Ecto neural progenitor cell (in vitro differentiated cells): Measurements from ENCODE around the gene WSB2.
A peak's percentile ranks its signal among the peaks of the same experiment; 100 is the strongest.
"Not testable (repeated sequence)": the region's sequence is repeated elsewhere in the genome, so short reads cannot be mapped to it uniquely, and the experiment has no call there.

Experiments used
- DNase-seq: peaks from one replicate; pipeline ENCODE4 v3.0.0-alpha.2; 2018; ENCODE audit warnings: low spot score

Gene WSB2

GRCh38 chr12:118061011-118061872 lies at the start of gene WSB2:
Gene WSB2 (minus strand): TSS chr12:118061179. CDS start chr12:118061048, 131 bp downstream.
- peak; percentile 76 for DNase-seq

DNA sequence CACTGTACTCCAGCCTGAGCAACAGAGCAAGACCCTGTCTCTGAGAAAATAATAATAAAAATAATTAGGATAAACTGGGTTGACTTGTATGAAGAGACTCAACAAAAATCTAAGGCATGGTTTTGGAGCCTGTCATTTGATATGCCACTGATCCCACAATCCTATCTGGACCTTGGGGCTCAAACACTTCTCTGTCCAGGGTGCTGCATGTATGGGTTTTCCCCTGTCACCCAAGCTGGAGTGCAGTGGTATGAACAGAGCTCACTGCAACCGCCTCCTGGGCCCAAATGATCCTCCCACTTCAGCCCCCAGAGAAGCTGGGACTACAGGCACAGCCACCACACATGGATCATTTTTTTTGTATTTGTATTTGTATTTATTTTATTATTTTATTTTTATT lies 48.1 kb upstream of the WSB2 start:
- DNase-seq: no peak

DNA sequence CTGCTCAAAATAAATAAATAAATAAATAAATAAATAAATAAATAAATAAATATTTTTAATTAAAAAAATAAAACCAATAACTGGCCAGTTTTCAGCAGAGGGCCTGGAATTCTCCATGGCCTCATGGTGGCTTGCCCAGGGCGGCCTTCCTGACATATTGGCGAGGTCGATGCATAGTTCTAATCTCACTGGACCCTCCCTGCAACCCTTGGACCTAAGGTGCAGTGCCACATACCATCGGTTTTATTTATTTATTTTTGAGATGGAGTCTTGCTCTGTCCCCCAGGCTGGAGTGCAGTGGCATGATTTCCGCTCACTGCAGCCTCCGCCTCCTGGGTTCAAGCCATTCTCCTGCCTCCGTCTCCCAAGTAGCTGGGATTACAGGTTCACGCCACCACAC lies 46.7 kb upstream of the WSB2 start:
- DNase-seq: no peak

DNA sequence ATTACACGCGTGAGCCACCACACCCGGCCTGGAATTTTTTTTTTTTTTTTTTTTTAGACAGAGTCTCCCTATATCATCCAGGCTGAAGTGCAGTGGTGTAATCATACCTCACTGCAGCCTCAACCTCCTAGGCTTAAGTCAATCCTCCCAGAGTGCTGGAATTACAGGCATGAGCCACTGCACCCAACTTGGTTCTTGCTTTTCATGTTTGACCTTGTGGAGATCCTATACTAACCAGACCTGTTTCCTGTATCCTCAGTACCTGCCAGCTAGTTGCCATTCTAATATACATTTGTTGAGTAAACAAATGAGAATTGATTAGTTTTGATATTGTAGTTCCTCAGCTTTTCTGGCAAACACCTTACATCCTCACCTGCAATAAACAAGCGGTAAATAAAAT lies 46.0 kb upstream of the WSB2 start:
- DNase-seq: no peak

DNA sequence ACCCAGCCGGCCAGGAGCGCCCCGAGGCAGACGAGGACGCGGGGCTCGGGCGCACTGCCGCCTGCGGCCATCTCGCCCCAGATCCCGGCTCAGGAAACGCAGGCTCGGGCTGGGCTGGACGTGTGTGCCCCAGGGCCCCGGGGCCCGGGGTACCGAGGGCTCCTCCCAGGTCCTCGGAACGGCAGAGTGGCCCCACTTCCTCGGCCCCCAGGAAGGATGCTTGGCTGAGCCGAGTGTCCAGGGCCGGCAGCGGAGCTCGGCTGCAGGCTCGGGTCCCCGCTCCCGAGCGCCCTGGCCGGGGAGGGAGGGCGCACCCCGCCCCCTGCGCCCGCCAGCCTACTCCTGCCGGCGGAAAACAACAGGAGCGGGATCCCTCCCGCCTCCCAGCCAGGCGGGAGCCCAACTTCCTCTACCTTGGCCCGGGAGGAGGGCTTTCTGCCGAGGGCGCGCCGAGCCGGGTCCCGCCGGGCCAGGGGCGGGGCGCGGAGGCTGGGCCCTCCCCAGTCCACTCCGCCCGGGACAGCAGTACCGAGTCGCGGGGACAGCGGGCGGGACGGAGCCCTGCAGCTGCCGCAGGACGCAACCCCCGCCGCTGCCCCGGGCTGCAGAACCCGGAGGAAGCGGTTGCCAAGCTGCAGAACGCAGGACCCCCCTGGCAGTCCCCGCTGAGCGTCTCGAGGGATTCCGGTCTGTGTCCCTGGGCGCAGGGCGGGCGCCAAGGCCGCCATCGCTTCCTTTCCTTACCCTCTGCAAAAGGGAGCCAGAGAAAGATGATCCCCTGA lies 42.8 kb upstream of the WSB2 start, which contains the start of gene VSIG10:
Gene VSIG10, minus strand, starts transcription at position 411 of the 782 bp plus-strand sequence. Its CDS starts 340 bp downstream, at position 71.
- DNase-seq: peak; percentile 86

- DNase-seq: peak; percentile 84
Measured at GRCh38 chr12:118103201-118103600, 42.2 kb upstream of the WSB2 start.

DNA sequence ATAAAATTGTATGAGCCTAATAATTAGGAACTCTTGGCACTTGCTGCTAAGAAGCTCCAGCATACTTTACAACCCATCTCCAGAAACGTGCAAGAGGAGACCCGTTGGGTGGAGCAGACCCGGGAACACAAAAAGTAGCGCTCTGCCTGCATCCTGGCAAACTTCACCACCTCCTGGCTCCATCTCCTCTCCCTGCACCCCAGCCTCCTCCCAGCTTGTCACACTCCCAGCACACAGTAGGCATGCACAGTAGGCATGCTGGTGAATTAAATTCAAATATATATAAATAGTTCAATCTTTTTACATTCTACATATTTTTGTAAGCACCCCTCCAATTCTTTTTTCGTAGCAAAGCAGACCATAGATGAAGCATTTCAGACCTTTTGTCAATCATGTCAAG lies 41.6 kb upstream of the WSB2 start:
- no peak for DNase-seq

DNA sequence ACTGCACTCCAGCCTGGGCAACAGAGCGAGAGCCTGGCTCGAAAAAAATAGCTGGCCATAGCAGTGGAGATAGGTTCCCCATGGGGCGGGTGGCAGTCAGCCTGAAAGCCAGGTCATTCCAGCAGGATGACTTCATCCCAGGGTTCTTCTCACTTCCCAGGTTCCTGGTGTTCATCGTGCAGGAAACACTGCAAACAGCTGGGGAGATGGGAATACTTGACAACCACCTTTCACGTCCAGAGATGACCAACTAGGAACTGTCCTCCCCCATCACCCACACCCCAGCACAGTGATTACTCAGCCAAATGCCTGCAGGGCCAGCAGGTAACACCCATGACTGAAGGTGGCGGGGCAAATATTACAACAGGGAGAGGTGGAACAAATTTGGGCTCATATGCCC lies 41.1 kb upstream of the WSB2 start:
- no peak for DNase-seq

DNA sequence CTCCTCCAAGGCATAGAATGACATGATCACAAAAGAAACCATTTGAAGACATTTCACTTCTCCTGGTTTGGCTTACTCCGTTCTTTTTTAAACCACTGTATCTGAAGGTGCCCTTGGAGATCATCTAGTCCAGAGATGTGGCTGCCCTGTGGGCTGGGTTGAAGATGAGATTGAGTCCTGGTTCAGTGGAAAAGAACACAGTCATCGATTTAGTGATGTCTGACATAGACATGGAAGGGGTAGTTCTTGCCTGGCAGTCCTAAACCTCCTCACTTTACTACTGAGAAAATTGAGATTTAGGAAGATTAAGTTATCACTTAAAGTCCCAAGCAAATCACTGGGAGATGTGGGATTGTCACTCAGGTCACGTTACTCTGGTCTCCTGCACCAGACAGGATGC lies 40.1 kb upstream of the WSB2 start:
- no peak for DNase-seq

DNA sequence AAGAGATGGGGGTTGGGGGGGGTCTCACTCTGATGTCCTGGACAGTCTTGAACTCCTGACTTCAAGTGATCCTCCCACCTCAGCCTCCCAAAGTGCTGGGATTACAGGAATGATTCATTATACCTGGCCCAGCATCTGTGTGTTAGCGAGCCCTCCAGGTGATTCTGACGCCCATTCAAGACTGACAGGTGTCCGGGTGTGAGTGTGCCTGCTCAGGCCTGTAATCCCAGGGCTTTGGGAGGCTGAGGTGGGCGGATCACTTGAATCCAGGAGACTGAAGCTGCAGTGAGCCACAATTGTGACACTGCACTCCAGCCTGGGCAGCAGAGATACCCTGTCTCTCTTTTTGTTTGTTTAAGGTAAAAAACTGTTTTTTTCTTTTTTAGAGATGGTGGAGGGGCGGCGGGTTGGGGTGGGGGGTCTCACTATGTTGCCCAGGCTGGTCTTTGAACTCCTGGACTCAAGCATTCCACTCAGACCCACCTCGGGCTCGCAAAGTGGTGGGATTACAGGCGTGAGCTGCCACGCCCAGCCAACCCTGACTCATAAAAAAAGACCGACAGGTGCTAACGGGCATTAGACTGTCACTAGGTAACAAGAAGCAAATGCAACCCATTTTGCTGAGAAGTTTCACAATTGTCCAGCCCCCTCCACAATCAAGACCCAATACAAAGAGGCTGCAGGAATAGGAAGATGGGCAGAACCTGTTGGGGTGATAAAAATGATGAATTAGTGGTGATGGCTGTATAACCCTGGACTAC lies 38.1 kb upstream of the WSB2 start:
- DNase-seq: no peak

- DNase-seq: no peak
Measured at GRCh38 chr12:118098401-118098800, 37.4 kb upstream of the WSB2 start.

DNA sequence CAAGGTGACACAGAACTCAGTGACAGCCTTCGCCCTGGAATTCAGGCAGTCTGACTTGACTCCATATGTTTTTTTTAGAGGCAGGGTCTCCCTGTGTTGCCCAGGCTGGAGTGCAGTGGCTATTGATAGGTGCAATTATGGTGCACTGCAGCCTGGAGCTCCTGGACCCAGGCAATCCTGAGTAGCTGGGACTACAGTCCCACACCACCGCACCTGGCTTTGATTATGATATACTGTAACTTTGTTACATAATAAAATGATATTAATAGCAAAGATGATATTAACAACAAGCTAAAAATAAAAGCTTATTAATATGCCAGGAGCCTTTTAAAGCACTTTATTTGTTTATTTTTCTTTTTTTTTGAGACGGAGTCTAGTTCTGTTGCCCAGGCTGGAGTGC lies 33.1 kb upstream of the WSB2 start:
- no peak for DNase-seq

GRCh38 chr12:118089782-118090181 lies 28.8 kb upstream of the WSB2 start:
- no peak for DNase-seq

- DNase-seq: no peak
Measured at GRCh38 chr12:118082161-118082560, 21.2 kb upstream of the WSB2 start.

GRCh38 chr12:118081521-118081920 lies 20.5 kb upstream of the WSB2 start:
- DNase-seq: not testable (repeated sequence)

- no peak for DNase-seq
Measured at GRCh38 chr12:118073768-118074167, 12.8 kb upstream of the WSB2 start.

DNA sequence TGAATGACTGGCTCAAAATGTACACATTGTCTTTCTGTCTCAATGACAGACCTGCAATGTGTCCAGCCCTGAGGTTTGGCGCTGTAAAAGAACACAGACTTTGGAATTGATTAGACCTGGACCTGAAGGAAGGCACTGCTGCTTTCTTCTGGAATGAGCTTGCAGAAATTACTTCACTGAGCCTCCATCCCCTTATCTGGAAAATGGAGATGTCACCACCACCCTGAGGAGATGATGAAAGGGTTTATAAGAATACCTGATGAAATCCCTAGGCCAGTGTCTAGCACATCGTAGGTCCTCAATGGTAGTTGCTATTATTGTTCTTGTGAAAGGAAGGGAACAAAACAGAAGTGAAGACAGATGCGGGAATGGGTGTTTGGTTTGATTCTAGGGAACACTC lies 9.7 kb upstream of the WSB2 start:
- DNase-seq: no peak

DNA sequence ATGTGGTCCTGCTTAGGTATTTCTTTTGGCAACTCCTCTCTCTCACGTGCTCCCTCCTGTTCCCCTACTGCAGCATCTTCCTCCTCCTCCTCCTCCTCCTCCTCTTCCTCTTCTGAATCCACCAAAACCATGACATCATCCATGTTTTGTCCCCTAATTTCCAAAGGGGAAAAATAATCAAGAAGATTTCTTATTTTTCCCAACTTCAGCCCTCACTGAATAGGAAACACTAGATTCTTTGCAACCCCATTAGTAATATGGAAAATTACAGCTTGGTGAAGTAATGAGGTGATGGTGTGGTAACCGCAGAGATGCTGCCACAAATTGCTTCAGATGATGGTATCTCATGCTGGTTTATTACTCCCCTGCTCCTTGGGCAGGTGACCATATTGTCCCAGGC lies 7.5 kb upstream of the WSB2 start:
- no peak for DNase-seq

DNA sequence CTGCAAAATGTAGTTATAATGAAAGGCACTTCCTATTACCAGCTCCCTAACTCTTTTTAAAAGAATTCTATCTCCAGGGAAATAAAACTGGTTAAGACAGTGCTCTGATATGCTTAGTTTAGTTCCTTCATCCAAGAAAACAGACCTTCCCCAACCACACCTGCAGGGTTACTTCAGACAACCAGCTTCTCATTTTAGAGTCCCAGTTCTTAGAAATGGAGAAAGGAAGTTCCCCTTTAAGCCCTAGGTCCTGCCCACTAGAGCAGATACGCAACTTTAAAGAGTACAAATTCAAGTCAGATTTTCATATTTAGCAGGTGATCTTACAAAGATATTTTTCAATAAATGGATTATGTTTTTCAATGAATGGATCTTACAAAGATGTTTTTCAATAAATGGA lies 4.4 kb upstream of the WSB2 start:
- DNase-seq: no peak

GRCh38 chr12:118064608-118065007 lies 3.6 kb upstream of the WSB2 start:
- no peak for DNase-seq

DNA sequence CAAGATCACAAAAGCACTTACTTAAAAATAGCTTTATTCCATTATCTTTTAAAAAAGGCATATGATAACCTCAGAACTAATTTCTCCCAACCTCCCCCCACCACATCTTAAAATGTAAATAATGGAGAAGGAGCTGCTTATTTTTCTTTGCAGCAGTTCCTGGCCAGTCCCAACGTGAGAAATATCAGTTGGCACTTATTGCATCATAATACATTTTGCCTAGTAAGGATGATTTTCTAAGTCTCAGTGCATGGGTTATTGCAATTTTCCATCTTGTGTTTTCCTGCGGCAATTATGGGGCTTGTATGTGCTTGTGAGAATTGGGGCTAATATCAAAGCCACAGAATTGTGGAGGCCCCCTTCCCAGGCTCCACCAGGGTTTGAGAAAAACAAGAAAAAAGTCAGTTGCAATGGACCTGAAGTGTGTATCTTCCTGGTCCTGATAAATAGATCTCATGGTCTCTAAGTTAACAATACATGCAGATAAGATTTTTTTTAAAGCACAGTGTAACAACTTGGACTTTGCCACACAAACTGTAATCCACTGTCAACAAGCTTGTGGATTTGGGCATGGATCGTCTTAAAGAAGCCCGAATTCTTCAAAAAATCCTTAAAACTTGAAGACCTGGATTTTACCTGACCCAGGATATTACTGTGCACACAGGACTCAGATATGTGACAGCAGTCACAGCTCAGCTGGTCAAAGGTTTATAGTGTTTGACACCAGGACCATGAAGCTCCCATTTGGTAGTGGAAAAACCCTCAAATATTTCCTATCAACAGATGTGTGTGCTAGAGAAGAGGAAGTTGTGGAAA lies 2.8 kb upstream of the WSB2 start:
- no peak for DNase-seq
